Islet of Langerhans (tissue), 1 donor: ENCODE results near the gene AICDA.
"Not testable (repeated sequence)": the region's sequence is repeated elsewhere in the genome, so short reads cannot be mapped to it uniquely, and the experiment has no call there.

Source experiments
- FAIRE-seq: peaks from one replicate; lab custom pipeline; 2011; peaks lifted over from hg19 to GRCh38; lab: Jason Lieb, UNC

Gene AICDA

GRCh38 chr12:8609061-8609570, 3.5 kb downstream of the AICDA start:
- FAIRE-seq: peak; percentile 68

- no peak for FAIRE-seq
Observed at GRCh38 chr12:8606890-8607289, 5.8 kb downstream of the AICDA start.

GRCh38 chr12:8605057-8605456, 7.6 kb downstream of the AICDA start:
- no peak for FAIRE-seq

- FAIRE-seq: no peak
Observed at GRCh38 chr12:8603856-8604255, 8.8 kb downstream of the AICDA start.

- no peak for FAIRE-seq
Observed at GRCh38 chr12:8603286-8603685, 9.4 kb downstream of the AICDA start.

GRCh38 chr12:8596561-8596960, 16.1 kb downstream of the AICDA start:
- no peak for FAIRE-seq

- no peak for FAIRE-seq
Observed at GRCh38 chr12:8594072-8594471, 18.6 kb downstream of the AICDA start.

- FAIRE-seq: no peak
Observed at GRCh38 chr12:8593246-8593645, 19.4 kb downstream of the AICDA start.

- FAIRE-seq: no peak
Observed at GRCh38 chr12:8590842-8591545, 21.7 kb downstream of the AICDA start.

GRCh38 chr12:8589679-8590078, 23.0 kb downstream of the AICDA start:
- no peak for FAIRE-seq

GRCh38 chr12:8584478-8584877, 28.2 kb downstream of the AICDA start:
- not testable (repeated sequence) for FAIRE-seq

- no peak for FAIRE-seq
Observed at GRCh38 chr12:8584004-8584403, 28.7 kb downstream of the AICDA start.

- FAIRE-seq: no peak
Observed at GRCh38 chr12:8581098-8581784, 31.4 kb downstream of the AICDA start.

GRCh38 chr12:8577879-8578278, 34.8 kb downstream of the AICDA start:
- no peak for FAIRE-seq

GRCh38 chr12:8572507-8572906, 40.2 kb downstream of the AICDA start:
- FAIRE-seq: no peak

GRCh38 chr12:8566525-8566924, 46.1 kb downstream of the AICDA start:
- FAIRE-seq: no peak

GRCh38 chr12:8566052-8566451, 46.6 kb downstream of the AICDA start:
- not testable (repeated sequence) for FAIRE-seq

- FAIRE-seq: no peak
Observed at GRCh38 chr12:8564656-8565055, 48.0 kb downstream of the AICDA start.

- no peak for FAIRE-seq
Observed at GRCh38 chr12:8563356-8563755, 49.3 kb downstream of the AICDA start.

GRCh38 chr12:8562310-8562709, 50.3 kb downstream of the AICDA start:
- FAIRE-seq: no peak

GRCh38 chr12:8561011-8561410, 51.6 kb downstream of the AICDA start:
- no peak for FAIRE-seq

GRCh38 chr12:8559676-8560075, 53.0 kb downstream of the AICDA start:
- no peak for FAIRE-seq

GRCh38 chr12:8556531-8557097, 56.0 kb downstream of the AICDA start:
- no peak for FAIRE-seq
